WTC11 (cell line): ENCODE measurements around the gene C2CD2. TPM values are rescaled to one million over a fixed set of nuclear protein-coding genes. Genes with fewer than 3 reads are reported as not detected.

ENCODE experiments used
- ATAC-seq: fragments of 200-7000 bp; cut with Tn5 transposase; 2 replicates; pipeline ENCODE4 v1.10.0; 2021; ENCODE audit warnings: mild to moderate bottlenecking, moderate library complexity
- CTCF ChIA-PET: fragments of 300-600 bp; sonication (Branson Sonifier 250); formaldehyde crosslinking; loops from one replicate; lab custom pipeline; 2021; ENCODE audit warnings: antibody characterized with exemption; lab: Charles Lee
- POLR2A ChIA-PET: fragments of 350-600 bp; sonication (Branson Sonifier 250); formaldehyde crosslinking; loops from one replicate; lab custom pipeline; 2021; ENCODE audit warnings: antibody characterized with exemption; lab: Charles Lee
- DNase-seq: peaks from one replicate; pipeline ENCODE4 v3.0.0; 2021; ENCODE audit warnings: low spot score
- H3K27ac Mint-ChIP-seq: 2 replicates; pipeline ENCODE4 v1.8.0; 2021; ENCODE audit warnings: mixed read lengths
- H3K27me3 Mint-ChIP-seq: 2 replicates; pipeline ENCODE4 v1.8.0; 2021; ENCODE audit warnings: low read depth, mild to moderate bottlenecking, moderate library complexity, mixed read lengths
- H3K36me3 Mint-ChIP-seq: 2 replicates; pipeline ENCODE4 v1.8.0; 2021; ENCODE audit warnings: mixed read lengths
- H3K4me1 Mint-ChIP-seq: 2 replicates; pipeline ENCODE4 v1.8.0; 2022; ENCODE audit warnings: mixed read lengths
- H3K4me3 Mint-ChIP-seq: 2 replicates; pipeline ENCODE4 v1.8.0; 2021; ENCODE audit warnings: mild to moderate bottlenecking, moderate library complexity, mixed read lengths
- H3K9me3 Mint-ChIP-seq: 2 replicates; pipeline ENCODE4 v1.8.0; 2021; ENCODE audit warnings: mixed read lengths
- AFF4 ChIP-seq: sonication (generic); formaldehyde crosslinking; IDR thresholded peaks from 2 replicates; pipeline ENCODE4 v1.8.1; 2023; ENCODE audit warnings: mild to moderate bottlenecking, missing genetic modification reagents, borderline replicate concordance
- ATF3 ChIP-seq: sonication (generic); formaldehyde crosslinking; conservative IDR thresholded peaks from 2 replicates; pipeline ENCODE4 v1.8.1; 2022; ENCODE audit warnings: mild to moderate bottlenecking, missing genetic modification reagents
- CBFB ChIP-seq: sonication (generic); formaldehyde crosslinking; IDR thresholded peaks from 2 replicates; pipeline ENCODE4 v1.8.1; 2022; ENCODE audit warnings: mild to moderate bottlenecking, low read depth, missing genetic modification reagents
- CREB1 ChIP-seq: sonication (generic); formaldehyde crosslinking; IDR thresholded peaks from 2 replicates; pipeline ENCODE4 v1.8.0; 2023; ENCODE audit warnings: mild to moderate bottlenecking, missing genetic modification reagents
- CREM ChIP-seq: sonication (generic); formaldehyde crosslinking; IDR thresholded peaks from 2 replicates; pipeline ENCODE4 v1.8.1; 2022; ENCODE audit warnings: mild to moderate bottlenecking, missing genetic modification reagents, moderate library complexity
- EMX1 ChIP-seq: fragments of 250-450 bp; sonication (Bioruptor Pico); IDR thresholded peaks from 2 replicates; pipeline ENCODE4 v1.8.0; 2021; ENCODE audit warnings: mild to moderate bottlenecking
- FOXP1 ChIP-seq: sonication (generic); formaldehyde crosslinking; IDR thresholded peaks from 2 replicates; pipeline ENCODE4 v1.8.0; 2022; ENCODE audit warnings: missing genetic modification reagents, mild to moderate bottlenecking, moderate library complexity, borderline replicate concordance
- SMAD3 ChIP-seq: sonication (generic); formaldehyde crosslinking; IDR thresholded peaks from 2 replicates; pipeline ENCODE4 v1.8.0; 2022; ENCODE audit warnings: missing genetic modification reagents, mild to moderate bottlenecking, borderline replicate concordance
- SMAD4 ChIP-seq: sonication (generic); formaldehyde crosslinking; IDR thresholded peaks from 2 replicates; pipeline ENCODE4 v1.8.0; 2022; ENCODE audit warnings: mild to moderate bottlenecking, missing genetic modification reagents
- SOX15 ChIP-seq: fragments of 250-450 bp; sonication (Bioruptor Pico); IDR thresholded peaks from 2 replicates; pipeline ENCODE4 v1.9.0; 2021; ENCODE audit warnings: mild to moderate bottlenecking
- STAT6 ChIP-seq: sonication (generic); formaldehyde crosslinking; conservative IDR thresholded peaks from 2 replicates; pipeline ENCODE4 v1.8.1; 2023; ENCODE audit warnings: mild to moderate bottlenecking, low read depth, missing genetic modification reagents, moderate library complexity
- ZBTB21 ChIP-seq: sonication (generic); formaldehyde crosslinking; IDR thresholded peaks from 2 replicates; pipeline ENCODE4 v1.8.1; 2023; ENCODE audit warnings: mild to moderate bottlenecking, missing genetic modification reagents, borderline replicate concordance
- ZNF121 ChIP-seq: sonication (generic); formaldehyde crosslinking; IDR thresholded peaks from 2 replicates; pipeline ENCODE4 v1.8.0; 2023; ENCODE audit warnings: missing genetic modification reagents
- ZNF219 ChIP-seq: sonication (generic); formaldehyde crosslinking; IDR thresholded peaks from 2 replicates; pipeline ENCODE4 v1.8.0; 2023; ENCODE audit warnings: missing genetic modification reagents, mild to moderate bottlenecking, borderline replicate concordance
- ZNF232 ChIP-seq: sonication (generic); formaldehyde crosslinking; IDR thresholded peaks from 2 replicates; pipeline ENCODE4 v1.8.0; 2022; ENCODE audit warnings: mild to moderate bottlenecking, missing genetic modification reagents
- ZNF671 ChIP-seq: fragments of 250-450 bp; sonication (Bioruptor Pico); IDR thresholded peaks from 2 replicates; pipeline ENCODE4 v1.8.0; 2021; ENCODE audit warnings: mild to moderate bottlenecking
- total RNA-seq: library from RNA; stranded (reverse); gene quantifications from 3 replicates; pipeline ENCODE4 v1.2.3, GENCODE V29; 2021
- TF ChIP-seq, protein P1 (sequence below): sonication (generic); formaldehyde crosslinking; IDR thresholded peaks from 2 replicates; pipeline ENCODE4 v1.8.1; 2022; ENCODE audit warnings: mild to moderate bottlenecking, missing genetic modification reagents, moderate library complexity, borderline replicate concordance
- TF ChIP-seq, protein P2 (sequence below): sonication (generic); formaldehyde crosslinking; IDR thresholded peaks from 2 replicates; pipeline ENCODE4 v1.8.0; 2023; ENCODE audit warnings: missing genetic modification reagents, mild to moderate bottlenecking, borderline replicate concordance
- TF ChIP-seq, protein P3 (sequence below): sonication (generic); formaldehyde crosslinking; IDR thresholded peaks from 2 replicates; pipeline ENCODE4 v1.8.1; 2023; ENCODE audit warnings: mild to moderate bottlenecking, missing genetic modification reagents

The C2CD2 gene
- total RNA-seq, 1 experiment from 2014 or later, result 11.2 TPM

DNA sequence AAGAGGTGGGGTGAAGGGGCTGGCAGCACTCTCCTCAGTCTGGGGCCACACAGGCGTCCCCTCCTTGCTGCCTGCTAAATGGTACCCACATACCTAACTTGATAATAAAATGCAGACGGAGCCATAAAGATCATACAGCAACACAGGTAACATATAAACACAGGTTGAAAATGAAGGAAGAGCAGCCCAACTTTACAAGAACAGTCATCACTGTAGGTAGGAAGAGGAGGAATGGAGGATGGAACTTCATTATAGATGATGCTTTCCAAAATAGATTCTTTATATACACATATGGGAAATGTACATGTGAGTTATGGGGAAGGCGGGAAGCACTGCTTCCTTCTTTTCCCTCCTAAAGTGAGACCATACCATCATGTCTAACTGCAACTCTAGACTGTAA is 13.4 kb downstream of the C2CD2 start:
- CTCF ChIA-PET, result interaction anchor here (0.6 to 1.0 kb wide), 3 partner anchors 11 to 200 kb away, joined by 3 to 4 read pairs (median 3); no protein-coding TSS in a partner anchor
- no peaks in the 10 kb centered on the region for H3K27me3 Mint-ChIP-seq

More for the DNA sequence above, 13.4 kb downstream of the C2CD2 start:
- Mint-ChIP-seq H3K27ac (no peak overlapping the region), H3K36me3 (no peaks in the 10 kb centered on the region), H3K9me3 (peaks cover 6% of the 10 kb centered on the region; the same call in 1 of the 2 replicates), H3K4me3 (no peak overlapping the region), H3K4me1 (no peaks in the 10 kb centered on the region)
- no peak for ATAC-seq
- TF ChIP-seq STAT6 (CRISPR knock-in tag), result no peak
- no peak for TF ChIP-seq CBFB (CRISPR knock-in tag)
- TF ChIP-seq CREB1 (CRISPR knock-in tag), result no peak
- no peak for TF ChIP-seq AFF4 (CRISPR knock-in tag)
- no peak for TF ChIP-seq ZNF219 (CRISPR knock-in tag)
- TF ChIP-seq, protein P1, sequence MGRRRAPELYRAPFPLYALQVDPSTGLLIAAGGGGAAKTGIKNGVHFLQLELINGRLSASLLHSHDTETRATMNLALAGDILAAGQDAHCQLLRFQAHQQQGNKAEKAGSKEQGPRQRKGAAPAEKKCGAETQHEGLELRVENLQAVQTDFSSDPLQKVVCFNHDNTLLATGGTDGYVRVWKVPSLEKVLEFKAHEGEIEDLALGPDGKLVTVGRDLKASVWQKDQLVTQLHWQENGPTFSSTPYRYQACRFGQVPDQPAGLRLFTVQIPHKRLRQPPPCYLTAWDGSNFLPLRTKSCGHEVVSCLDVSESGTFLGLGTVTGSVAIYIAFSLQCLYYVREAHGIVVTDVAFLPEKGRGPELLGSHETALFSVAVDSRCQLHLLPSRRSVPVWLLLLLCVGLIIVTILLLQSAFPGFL (CRISPR knock-in tag), result no peak
- no peak for TF ChIP-seq ZNF232
- TF ChIP-seq EMX1 (CRISPR knock-in tag), result no peak
- TF ChIP-seq ZBTB21 (CRISPR knock-in tag), result no peak
- TF ChIP-seq ZNF121 (CRISPR knock-in tag), result no peak
- TF ChIP-seq ZNF671 (CRISPR knock-in tag), result no peak
- no peak for TF ChIP-seq ATF3
- no peak for TF ChIP-seq SMAD4 (CRISPR knock-in tag)
- TF ChIP-seq, protein P2, sequence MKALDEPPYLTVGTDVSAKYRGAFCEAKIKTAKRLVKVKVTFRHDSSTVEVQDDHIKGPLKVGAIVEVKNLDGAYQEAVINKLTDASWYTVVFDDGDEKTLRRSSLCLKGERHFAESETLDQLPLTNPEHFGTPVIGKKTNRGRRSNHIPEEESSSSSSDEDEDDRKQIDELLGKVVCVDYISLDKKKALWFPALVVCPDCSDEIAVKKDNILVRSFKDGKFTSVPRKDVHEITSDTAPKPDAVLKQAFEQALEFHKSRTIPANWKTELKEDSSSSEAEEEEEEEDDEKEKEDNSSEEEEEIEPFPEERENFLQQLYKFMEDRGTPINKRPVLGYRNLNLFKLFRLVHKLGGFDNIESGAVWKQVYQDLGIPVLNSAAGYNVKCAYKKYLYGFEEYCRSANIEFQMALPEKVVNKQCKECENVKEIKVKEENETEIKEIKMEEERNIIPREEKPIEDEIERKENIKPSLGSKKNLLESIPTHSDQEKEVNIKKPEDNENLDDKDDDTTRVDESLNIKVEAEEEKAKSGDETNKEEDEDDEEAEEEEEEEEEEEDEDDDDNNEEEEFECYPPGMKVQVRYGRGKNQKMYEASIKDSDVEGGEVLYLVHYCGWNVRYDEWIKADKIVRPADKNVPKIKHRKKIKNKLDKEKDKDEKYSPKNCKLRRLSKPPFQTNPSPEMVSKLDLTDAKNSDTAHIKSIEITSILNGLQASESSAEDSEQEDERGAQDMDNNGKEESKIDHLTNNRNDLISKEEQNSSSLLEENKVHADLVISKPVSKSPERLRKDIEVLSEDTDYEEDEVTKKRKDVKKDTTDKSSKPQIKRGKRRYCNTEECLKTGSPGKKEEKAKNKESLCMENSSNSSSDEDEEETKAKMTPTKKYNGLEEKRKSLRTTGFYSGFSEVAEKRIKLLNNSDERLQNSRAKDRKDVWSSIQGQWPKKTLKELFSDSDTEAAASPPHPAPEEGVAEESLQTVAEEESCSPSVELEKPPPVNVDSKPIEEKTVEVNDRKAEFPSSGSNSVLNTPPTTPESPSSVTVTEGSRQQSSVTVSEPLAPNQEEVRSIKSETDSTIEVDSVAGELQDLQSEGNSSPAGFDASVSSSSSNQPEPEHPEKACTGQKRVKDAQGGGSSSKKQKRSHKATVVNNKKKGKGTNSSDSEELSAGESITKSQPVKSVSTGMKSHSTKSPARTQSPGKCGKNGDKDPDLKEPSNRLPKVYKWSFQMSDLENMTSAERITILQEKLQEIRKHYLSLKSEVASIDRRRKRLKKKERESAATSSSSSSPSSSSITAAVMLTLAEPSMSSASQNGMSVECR (CRISPR knock-in tag), result no peak
- TF ChIP-seq CREM (CRISPR knock-in tag), result no peak
- no peak for TF ChIP-seq SOX15 (CRISPR knock-in tag)
- TF ChIP-seq SMAD3 (CRISPR knock-in tag), result no peak
- TF ChIP-seq FOXP1 (CRISPR knock-in tag), result no peak
- TF ChIP-seq, protein P3, sequence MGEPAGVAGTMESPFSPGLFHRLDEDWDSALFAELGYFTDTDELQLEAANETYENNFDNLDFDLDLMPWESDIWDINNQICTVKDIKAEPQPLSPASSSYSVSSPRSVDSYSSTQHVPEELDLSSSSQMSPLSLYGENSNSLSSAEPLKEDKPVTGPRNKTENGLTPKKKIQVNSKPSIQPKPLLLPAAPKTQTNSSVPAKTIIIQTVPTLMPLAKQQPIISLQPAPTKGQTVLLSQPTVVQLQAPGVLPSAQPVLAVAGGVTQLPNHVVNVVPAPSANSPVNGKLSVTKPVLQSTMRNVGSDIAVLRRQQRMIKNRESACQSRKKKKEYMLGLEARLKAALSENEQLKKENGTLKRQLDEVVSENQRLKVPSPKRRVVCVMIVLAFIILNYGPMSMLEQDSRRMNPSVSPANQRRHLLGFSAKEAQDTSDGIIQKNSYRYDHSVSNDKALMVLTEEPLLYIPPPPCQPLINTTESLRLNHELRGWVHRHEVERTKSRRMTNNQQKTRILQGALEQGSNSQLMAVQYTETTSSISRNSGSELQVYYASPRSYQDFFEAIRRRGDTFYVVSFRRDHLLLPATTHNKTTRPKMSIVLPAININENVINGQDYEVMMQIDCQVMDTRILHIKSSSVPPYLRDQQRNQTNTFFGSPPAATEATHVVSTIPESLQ (CRISPR knock-in tag), result no peak
- POLR2A ChIA-PET, result no interaction called here
- DNase-seq, result no peak
